IPS-18a (cell line): ENCODE results near the gene CUBN.

Source experiments
- H3K27ac ChIP-seq: one replicate; pipeline ENCODE4 v1.5.1; 2013; ENCODE audit warnings: low read length
- H3K27me3 ChIP-seq: one replicate; pipeline ENCODE4 v1.6.1; 2013; ENCODE audit warnings: mild to moderate bottlenecking, low read length; ENCODE audit not compliant: control insufficient read depth, insufficient read depth
- H3K36me3 ChIP-seq: one replicate; pipeline ENCODE4 v1.6.1; 2013; ENCODE audit warnings: low read depth, low read length; ENCODE audit not compliant: control insufficient read depth
- H3K4me1 ChIP-seq: one replicate; pipeline ENCODE4 v1.6.1; 2013; ENCODE audit warnings: low read depth, low read length; ENCODE audit not compliant: control insufficient read depth
- H3K4me3 ChIP-seq: one replicate; pipeline ENCODE4 v1.5.1; 2013; ENCODE audit warnings: low read length
- H3K9ac ChIP-seq: one replicate; pipeline ENCODE4 v1.6.1; 2013; ENCODE audit warnings: mild to moderate bottlenecking, low read length, moderate library complexity
- H3K9me3 ChIP-seq: one replicate; pipeline ENCODE4 v1.6.1; 2013; ENCODE audit warnings: low read depth, low read length; ENCODE audit not compliant: control insufficient read depth

The CUBN gene

GRCh38 chr10:17064435-17064834 lies 65.2 kb downstream of the CUBN start:
- Histone ChIP-seq H3K36me3 (no peaks in the 10 kb centered on the region), H3K4me3 (no peak overlapping the region), H3K9me3 (no peaks in the 10 kb centered on the region), H3K9ac (no peak overlapping the region), H3K27ac (no peak overlapping the region), H3K4me1 (peaks cover 5% of the 10 kb centered on the region), H3K27me3 (no peaks in the 10 kb centered on the region)

- Histone ChIP-seq H3K27ac (no peak overlapping the region), H3K4me1 (peaks cover 5% of the 10 kb centered on the region), H3K9ac (no peak overlapping the region), H3K27me3 (no peaks in the 10 kb centered on the region), H3K36me3 (no peaks in the 10 kb centered on the region), H3K4me3 (no peak overlapping the region), H3K9me3 (no peaks in the 10 kb centered on the region)
Measured at GRCh38 chr10:17062955-17063484, 66.6 kb downstream of the CUBN start.

- Histone ChIP-seq H3K36me3 (no peaks in the 10 kb centered on the region), H3K27ac (no peak overlapping the region), H3K9ac (no peak overlapping the region), H3K4me3 (no peak overlapping the region), H3K9me3 (no peaks in the 10 kb centered on the region), H3K4me1 (peaks cover 5% of the 10 kb centered on the region), H3K27me3 (no peaks in the 10 kb centered on the region)
Measured at GRCh38 chr10:17062493-17062892, 67.1 kb downstream of the CUBN start.

- Histone ChIP-seq H3K36me3 (no peaks in the 10 kb centered on the region), H3K4me1 (peaks cover 5% of the 10 kb centered on the region), H3K9me3 (no peaks in the 10 kb centered on the region), H3K9ac (no peak overlapping the region), H3K27ac (no peak overlapping the region), H3K4me3 (no peak overlapping the region), H3K27me3 (no peaks in the 10 kb centered on the region)
Measured at GRCh38 chr10:17062009-17062408, 67.6 kb downstream of the CUBN start.

GRCh38 chr10:17061418-17061817 lies 68.2 kb downstream of the CUBN start:
- peaks cover 5% of the 10 kb centered on the region for H3K4me1 ChIP-seq
- no peaks in the 10 kb centered on the region for H3K9me3 ChIP-seq
- no peaks in the 10 kb centered on the region for H3K36me3 ChIP-seq
- no peak overlapping the region for H3K27ac ChIP-seq
- H3K27me3 ChIP-seq = no peaks in the 10 kb centered on the region
- no peak overlapping the region for H3K4me3 ChIP-seq
- no peak overlapping the region for H3K9ac ChIP-seq

GRCh38 chr10:17060289-17060688 lies 69.3 kb downstream of the CUBN start:
- Histone ChIP-seq H3K4me1 (peaks cover 5% of the 10 kb centered on the region), H3K9me3 (no peaks in the 10 kb centered on the region), H3K4me3 (no peak overlapping the region), H3K9ac (no peak overlapping the region), H3K36me3 (no peaks in the 10 kb centered on the region), H3K27ac (no peak overlapping the region), H3K27me3 (no peaks in the 10 kb centered on the region)

- Histone ChIP-seq H3K27ac (no peak overlapping the region), H3K36me3 (no peaks in the 10 kb centered on the region), H3K9ac (no peak overlapping the region), H3K27me3 (no peaks in the 10 kb centered on the region), H3K4me3 (no peak overlapping the region), H3K4me1 (no peaks in the 10 kb centered on the region), H3K9me3 (no peaks in the 10 kb centered on the region)
Measured at GRCh38 chr10:17059197-17059688, 70.4 kb downstream of the CUBN start.

- H3K9me3 ChIP-seq = no peaks in the 10 kb centered on the region
- H3K4me3 ChIP-seq = no peak overlapping the region
- no peaks in the 10 kb centered on the region for H3K27me3 ChIP-seq
- no peak overlapping the region for H3K27ac ChIP-seq
- no peak overlapping the region for H3K9ac ChIP-seq
- no peaks in the 10 kb centered on the region for H3K4me1 ChIP-seq
- H3K36me3 ChIP-seq = no peaks in the 10 kb centered on the region
Measured at GRCh38 chr10:17058093-17058492, 71.5 kb downstream of the CUBN start.

- Histone ChIP-seq H3K27me3 (no peaks in the 10 kb centered on the region), H3K4me3 (no peak overlapping the region), H3K4me1 (no peaks in the 10 kb centered on the region), H3K9ac (no peak overlapping the region), H3K27ac (no peak overlapping the region), H3K9me3 (no peaks in the 10 kb centered on the region), H3K36me3 (no peaks in the 10 kb centered on the region)
Measured at GRCh38 chr10:17056781-17057428, 72.7 kb downstream of the CUBN start.

GRCh38 chr10:17053513-17053912 lies 76.1 kb downstream of the CUBN start:
- Histone ChIP-seq H3K27ac (no peak overlapping the region), H3K4me3 (no peak overlapping the region)

GRCh38 chr10:17053061-17053460 lies 76.5 kb downstream of the CUBN start:
- Histone ChIP-seq H3K4me1 (no peaks in the 10 kb centered on the region), H3K27me3 (no peaks in the 10 kb centered on the region), H3K4me3 (no peak overlapping the region), H3K27ac (no peak overlapping the region), H3K9ac (no peak overlapping the region), H3K36me3 (no peaks in the 10 kb centered on the region), H3K9me3 (no peaks in the 10 kb centered on the region)

More at GRCh38 chr10:17053513-17053912, 76.1 kb downstream of the CUBN start:
- Histone ChIP-seq H3K36me3 (no peaks in the 10 kb centered on the region), H3K4me1 (no peaks in the 10 kb centered on the region), H3K9ac (no peak overlapping the region), H3K9me3 (no peaks in the 10 kb centered on the region), H3K27me3 (no peaks in the 10 kb centered on the region)

- Histone ChIP-seq H3K27me3 (no peaks in the 10 kb centered on the region), H3K4me1 (no peaks in the 10 kb centered on the region), H3K36me3 (no peaks in the 10 kb centered on the region), H3K27ac (no peak overlapping the region), H3K4me3 (no peak overlapping the region), H3K9ac (no peak overlapping the region), H3K9me3 (no peaks in the 10 kb centered on the region)
Measured at GRCh38 chr10:17051851-17052250, 77.8 kb downstream of the CUBN start.
